Testis (tissue), 3 donors: Measurements from ENCODE around the gene PRKACB. TPM values are rescaled to one million over a fixed set of nuclear protein-coding genes. Genes with fewer than 3 reads are reported as not detected.

ENCODE experiments used
- DNase-seq: peaks from one replicate; pipeline ENCODE4 v3.0.0-alpha.2; 2019
- H3K27ac ChIP-seq, 2 donors: fragments of 200-600 bp; sonication (generic); one replicate each; pipeline ENCODE4 v1.5.1; 2019
- H3K27me3 ChIP-seq: fragments of 200-600 bp; sonication (generic); one replicate; pipeline ENCODE4 v1.5.1; 2019
- H3K36me3 ChIP-seq: fragments of 200-600 bp; sonication (generic); one replicate; pipeline ENCODE4 v1.5.1; 2017; ENCODE audit warnings: low read depth; ENCODE audit errors: missing control alignments
- H3K4me1 ChIP-seq: fragments of 200-600 bp; sonication (generic); one replicate; pipeline ENCODE4 v1.5.1; 2019
- H3K4me3 ChIP-seq, 2 donors: fragments of 200-600 bp; sonication (generic); one replicate each; pipeline ENCODE4 v1.5.1; 2017 to 2019
- H3K9me3 ChIP-seq: fragments of 200-600 bp; sonication (generic); one replicate; pipeline ENCODE4 v1.5.1; 2017
- POLR2A ChIP-seq: fragments of 450-650 bp; IDR thresholded peaks from one replicate; pipeline ENCODE4 v1.6.1; 2017; ENCODE audit warnings: antibody characterized with exemption, mild to moderate bottlenecking, moderate library complexity
- WGBS, 2 donors: methylation state at CpG; one replicate each; pipeline ENCODE4 v1.1.5; 2018; 5-methylcytosine and 5-hydroxymethylcytosine counted together
- intact Hi-C: fragments of 100-400 bp; cut with DNase I; formaldehyde crosslinking; loops from one replicate; pipeline ENCODE4 v1.15.1; 2023; ENCODE audit warnings: low total_unique reads
- polyA plus RNA-seq: library from polyadenylated mRNA; stranded (reverse); fragments of 350-450 nt; fragmentation: Illumina TruSeq; extraction: RNeasy Lipid Tissue Mini Kit (QIAGEN cat#74804); gene quantifications from one replicate; pipeline ENCODE4 v1.2.3, GENCODE V29; 2014; ENCODE audit warnings: low read depth, low replicate concordance; ENCODE audit not compliant: insufficient read depth
- total RNA-seq, 2 donors: library from RNA; depleted of rRNA; stranded (reverse); fragments of >200 nt; gene quantifications; one replicate each; pipeline ENCODE4 v1.2.3, GENCODE V29; 2016
- TF ChIP-seq, protein P1 (sequence below), 3 experiments: fragments of 450-650 bp in 2 of 3; fragments of 200-600 bp in 1 of 3; sonication (generic) in 1 of 3; IDR thresholded peaks; one replicate each; pipeline ENCODE4 v1.5.1; 2016 to 2019; ENCODE audit warnings: antibody characterized with exemption in 3 of 3, mild to moderate bottlenecking in 2 of 3, moderate library complexity in 1 of 3

PRKACB gene
- total and polyA plus RNA-seq, 3 donors from 2014 or later = 10.4 to 26.7 (median 21.1) TPM

DNA sequence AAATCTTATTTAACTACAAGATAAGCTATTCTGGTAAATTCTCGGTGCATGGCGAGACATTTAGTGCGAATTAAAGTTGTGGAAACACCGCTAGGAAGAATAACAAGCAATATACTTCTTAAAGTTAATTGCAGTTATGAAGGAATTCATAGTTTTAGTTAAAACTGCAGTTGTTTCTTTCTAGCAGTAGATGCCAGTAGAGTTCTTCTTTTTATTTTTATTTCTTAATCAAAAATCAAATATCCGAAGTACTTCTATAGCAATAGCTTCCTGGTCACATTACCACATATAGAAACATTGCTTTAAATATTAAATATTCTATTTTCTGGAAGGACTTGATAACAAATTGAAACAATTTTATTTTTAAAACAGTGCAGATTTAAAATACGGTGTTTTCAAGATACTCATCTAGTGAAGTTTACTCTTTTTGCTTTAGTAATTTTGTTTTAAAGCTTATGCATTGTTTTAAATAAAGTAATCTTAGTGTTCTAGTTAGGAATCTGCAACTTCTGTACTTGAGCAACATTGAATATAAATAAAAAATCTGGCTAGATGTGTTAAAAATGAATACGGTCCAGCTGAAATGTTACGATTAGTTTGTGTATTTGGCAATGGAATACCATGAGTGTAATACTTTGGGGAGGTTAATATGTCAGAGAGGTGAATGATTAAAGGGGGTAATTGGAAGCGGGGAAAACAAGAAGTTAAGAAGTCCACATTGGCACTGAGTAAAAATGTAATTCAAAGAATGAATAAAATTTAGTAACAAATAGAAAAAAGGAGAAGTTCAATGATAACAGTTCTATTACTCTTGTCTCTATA, 2.7 kb upstream of the PRKACB start:
- no peaks in the 10 kb centered on the region for H3K36me3 ChIP-seq
- H3K4me3 ChIP-seq = no peak overlapping the region
- no peaks in the 10 kb centered on the region for H3K9me3 ChIP-seq
- intact Hi-C loops = no loop called here
- no peak overlapping the region for H3K27ac ChIP-seq
- 62 to 66% methylated on average over 9 of the region's 9 CpGs for WGBS, 2 donors
- no peaks in the 10 kb centered on the region for H3K27me3 ChIP-seq
- H3K4me1 ChIP-seq = no peaks in the 10 kb centered on the region
- DNase-seq = no peak
- TF ChIP-seq, protein P1, sequence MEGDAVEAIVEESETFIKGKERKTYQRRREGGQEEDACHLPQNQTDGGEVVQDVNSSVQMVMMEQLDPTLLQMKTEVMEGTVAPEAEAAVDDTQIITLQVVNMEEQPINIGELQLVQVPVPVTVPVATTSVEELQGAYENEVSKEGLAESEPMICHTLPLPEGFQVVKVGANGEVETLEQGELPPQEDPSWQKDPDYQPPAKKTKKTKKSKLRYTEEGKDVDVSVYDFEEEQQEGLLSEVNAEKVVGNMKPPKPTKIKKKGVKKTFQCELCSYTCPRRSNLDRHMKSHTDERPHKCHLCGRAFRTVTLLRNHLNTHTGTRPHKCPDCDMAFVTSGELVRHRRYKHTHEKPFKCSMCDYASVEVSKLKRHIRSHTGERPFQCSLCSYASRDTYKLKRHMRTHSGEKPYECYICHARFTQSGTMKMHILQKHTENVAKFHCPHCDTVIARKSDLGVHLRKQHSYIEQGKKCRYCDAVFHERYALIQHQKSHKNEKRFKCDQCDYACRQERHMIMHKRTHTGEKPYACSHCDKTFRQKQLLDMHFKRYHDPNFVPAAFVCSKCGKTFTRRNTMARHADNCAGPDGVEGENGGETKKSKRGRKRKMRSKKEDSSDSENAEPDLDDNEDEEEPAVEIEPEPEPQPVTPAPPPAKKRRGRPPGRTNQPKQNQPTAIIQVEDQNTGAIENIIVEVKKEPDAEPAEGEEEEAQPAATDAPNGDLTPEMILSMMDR (IDR thresholded peaks at IDR 0.05) = peak in 2 of 3 experiments; percentile 9 to 43
- TF ChIP-seq POLR2A = no peak

DNA sequence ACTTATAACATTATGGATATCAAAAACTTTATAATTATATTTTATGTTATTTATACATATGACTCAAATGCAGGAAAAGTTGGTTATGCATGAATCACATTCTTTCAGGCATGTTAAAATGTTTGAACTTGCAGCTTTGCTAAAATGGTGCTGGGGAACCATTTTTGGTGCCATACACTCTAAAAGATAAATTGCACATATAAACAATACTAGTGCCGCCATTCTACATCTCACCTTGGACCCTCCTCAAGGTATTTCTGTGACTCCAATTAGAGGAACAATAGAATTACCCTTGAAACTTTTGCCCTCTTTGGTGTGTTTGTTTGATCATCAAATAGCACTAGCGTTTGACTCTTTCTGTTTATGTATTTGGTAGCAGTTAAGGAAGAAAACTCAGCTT, 997 bp downstream of the PRKACB start:
- TF ChIP-seq, protein P1 (IDR thresholded peaks at IDR 0.05) = no peak
- TF ChIP-seq POLR2A = no peak
- DNase-seq = no peak
- Histone ChIP-seq H3K9me3 (no peaks in the 10 kb centered on the region), H3K36me3 (no peaks in the 10 kb centered on the region), H3K27me3 (no peaks in the 10 kb centered on the region), H3K4me3 (no peak overlapping the region), H3K27ac (no peak overlapping the region), H3K4me1 (no peaks in the 10 kb centered on the region)
- WGBS, 2 donors = 72 to 82% methylated on average over 2 of the region's 2 CpGs
- intact Hi-C loops = no loop called here

DNA sequence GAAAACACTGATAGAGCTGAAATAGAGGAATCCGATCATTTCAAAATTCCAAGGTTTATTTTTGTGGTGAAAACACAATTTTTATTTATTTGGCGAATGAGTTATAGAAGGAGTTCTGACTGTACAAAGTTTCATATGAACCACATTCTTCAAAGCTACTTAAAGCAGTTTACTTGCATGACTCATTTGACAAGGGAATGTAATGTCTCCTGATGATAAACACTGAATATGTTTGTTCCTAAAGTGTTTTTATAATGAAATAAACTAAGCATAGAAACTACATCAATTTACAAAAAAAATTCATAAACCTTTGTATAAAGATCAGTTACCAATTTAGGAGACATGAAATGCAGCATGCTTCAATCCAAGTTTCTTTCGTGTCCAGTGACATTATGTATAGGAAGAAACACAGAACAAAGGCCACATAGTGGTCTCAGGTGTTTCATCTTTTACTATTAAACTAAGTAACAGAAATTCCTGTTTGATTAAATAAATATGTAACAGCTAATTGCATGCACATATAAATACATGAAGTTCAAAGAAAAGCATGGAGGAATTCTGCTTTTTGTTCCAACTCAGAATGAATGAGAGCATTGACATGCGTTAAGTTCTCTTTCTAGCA, 2.5 kb downstream of the PRKACB start:
- no peaks in the 10 kb centered on the region for H3K4me1 ChIP-seq
- no peak overlapping the region for H3K27ac ChIP-seq
- H3K9me3 ChIP-seq = no peaks in the 10 kb centered on the region
- no peaks in the 10 kb centered on the region for H3K27me3 ChIP-seq
- no peaks in the 10 kb centered on the region for H3K36me3 ChIP-seq
- TF ChIP-seq POLR2A = no peak
- TF ChIP-seq, protein P1 (IDR thresholded peaks at IDR 0.05) = no peak
- intact Hi-C loops = no loop called here
- no peak overlapping the region for H3K4me3 ChIP-seq
- DNase-seq = no peak
- WGBS, 2 donors = 80 to 90% methylated on average over 4 of the region's 4 CpGs

DNA sequence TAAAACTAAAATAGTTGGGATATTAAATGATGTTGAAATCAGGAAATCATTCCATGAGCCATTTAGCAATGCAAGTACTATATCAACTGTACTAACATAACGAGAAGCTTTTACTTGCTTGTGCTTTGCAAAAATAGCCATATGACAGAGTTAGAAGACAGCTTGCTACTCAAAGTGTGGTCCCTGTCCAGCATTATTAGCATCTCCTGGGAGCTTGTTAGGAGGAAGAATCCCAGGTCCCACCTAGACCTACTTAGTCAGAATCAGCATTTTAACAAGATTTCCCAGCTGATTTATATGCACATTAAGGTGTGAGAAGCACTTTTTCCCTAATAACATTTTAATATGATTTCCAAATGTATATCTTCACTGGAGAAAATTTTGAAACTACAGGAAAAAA, 4.7 kb downstream of the PRKACB start:
- TF ChIP-seq, protein P1 (IDR thresholded peaks at IDR 0.05) = no peak
- TF ChIP-seq POLR2A = no peak
- Histone ChIP-seq H3K36me3 (no peaks in the 10 kb centered on the region), H3K27ac (no peak overlapping the region), H3K4me3 (no peak overlapping the region), H3K27me3 (no peaks in the 10 kb centered on the region), H3K4me1 (no peaks in the 10 kb centered on the region), H3K9me3 (no peaks in the 10 kb centered on the region)
- DNase-seq = no peak
- WGBS, 2 donors = 93 to 97% methylated on average over 1 of the region's 1 CpG
- intact Hi-C loops = no loop called here
